ENCODE measurements around the gene ZNF594. TPM values are rescaled to one million over a fixed set of nuclear protein-coding genes. Genes with fewer than 3 reads are reported as not detected.
"Not testable (repeated sequence)": the region's sequence is repeated elsewhere in the genome, so short reads cannot be mapped to it uniquely, and the experiment has no call there.

Gene ZNF594
- total RNA-seq, 1 experiment from 2014 or later = 1.9 TPM

- TF ChIP-seq, protein P1, sequence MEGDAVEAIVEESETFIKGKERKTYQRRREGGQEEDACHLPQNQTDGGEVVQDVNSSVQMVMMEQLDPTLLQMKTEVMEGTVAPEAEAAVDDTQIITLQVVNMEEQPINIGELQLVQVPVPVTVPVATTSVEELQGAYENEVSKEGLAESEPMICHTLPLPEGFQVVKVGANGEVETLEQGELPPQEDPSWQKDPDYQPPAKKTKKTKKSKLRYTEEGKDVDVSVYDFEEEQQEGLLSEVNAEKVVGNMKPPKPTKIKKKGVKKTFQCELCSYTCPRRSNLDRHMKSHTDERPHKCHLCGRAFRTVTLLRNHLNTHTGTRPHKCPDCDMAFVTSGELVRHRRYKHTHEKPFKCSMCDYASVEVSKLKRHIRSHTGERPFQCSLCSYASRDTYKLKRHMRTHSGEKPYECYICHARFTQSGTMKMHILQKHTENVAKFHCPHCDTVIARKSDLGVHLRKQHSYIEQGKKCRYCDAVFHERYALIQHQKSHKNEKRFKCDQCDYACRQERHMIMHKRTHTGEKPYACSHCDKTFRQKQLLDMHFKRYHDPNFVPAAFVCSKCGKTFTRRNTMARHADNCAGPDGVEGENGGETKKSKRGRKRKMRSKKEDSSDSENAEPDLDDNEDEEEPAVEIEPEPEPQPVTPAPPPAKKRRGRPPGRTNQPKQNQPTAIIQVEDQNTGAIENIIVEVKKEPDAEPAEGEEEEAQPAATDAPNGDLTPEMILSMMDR (IDR thresholded peaks at IDR 0.05; ENCODE audit: unreplicated experiment) = no peak
- H3K27me3 Mint-ChIP-seq (ENCODE audit: insufficient read depth, unreplicated experiment) = no peaks in the 10 kb centered on the region
- no peaks in the 10 kb centered on the region for H3K36me3 Mint-ChIP-seq (ENCODE audit: insufficient read depth, unreplicated experiment)
- ChIA-PET POLR2A (no interaction called here), CTCF (no interaction called here)
- H3K4me3 Mint-ChIP-seq (ENCODE audit: unreplicated experiment) = no peak overlapping the region
- BruUV-seq (replicated peaks) = no TSS peak
- no peaks in the 10 kb centered on the region for H3K9me3 Mint-ChIP-seq (ENCODE audit: unreplicated experiment)
- intact Hi-C loops (cut with micrococcal nuclease) = no loop called here
- H3K27ac Mint-ChIP-seq (ENCODE audit: low read depth, unreplicated experiment) = no peak overlapping the region
- no peak for DNase-seq (ENCODE audit: unreplicated experiment)
- H3K4me1 Mint-ChIP-seq (ENCODE audit: insufficient read depth, unreplicated experiment) = no peaks in the 10 kb centered on the region
Measured at GRCh38 chr17:5138616-5139457, 52.8 kb downstream of the ZNF594 start.

- intact Hi-C loops (cut with micrococcal nuclease); H3K27ac Mint-ChIP-seq (ENCODE audit: low read depth, unreplicated experiment); POLR2A ChIA-PET; BruUV-seq (replicated peaks); H3K36me3 Mint-ChIP-seq (ENCODE audit: insufficient read depth, unreplicated experiment); CTCF ChIA-PET; DNase-seq (ENCODE audit: unreplicated experiment); H3K9me3 Mint-ChIP-seq (ENCODE audit: unreplicated experiment); H3K4me3 Mint-ChIP-seq (ENCODE audit: unreplicated experiment); H3K27me3 Mint-ChIP-seq (ENCODE audit: insufficient read depth, unreplicated experiment); H3K4me1 Mint-ChIP-seq (ENCODE audit: insufficient read depth, unreplicated experiment): not testable (repeated sequence)
Measured at GRCh38 chr17:5138198-5138544, 53.5 kb downstream of the ZNF594 start.

GRCh38 chr17:5137511-5138197 lies 54.0 kb downstream of the ZNF594 start:
- CTCF ChIA-PET; H3K4me1 Mint-ChIP-seq (ENCODE audit: insufficient read depth, unreplicated experiment); DNase-seq (ENCODE audit: unreplicated experiment); H3K9me3 Mint-ChIP-seq (ENCODE audit: unreplicated experiment); H3K4me3 Mint-ChIP-seq (ENCODE audit: unreplicated experiment); H3K36me3 Mint-ChIP-seq (ENCODE audit: insufficient read depth, unreplicated experiment); intact Hi-C loops (cut with micrococcal nuclease); H3K27me3 Mint-ChIP-seq (ENCODE audit: insufficient read depth, unreplicated experiment); BruUV-seq (replicated peaks); POLR2A ChIA-PET; H3K27ac Mint-ChIP-seq (ENCODE audit: low read depth, unreplicated experiment): not testable (repeated sequence)

DNA sequence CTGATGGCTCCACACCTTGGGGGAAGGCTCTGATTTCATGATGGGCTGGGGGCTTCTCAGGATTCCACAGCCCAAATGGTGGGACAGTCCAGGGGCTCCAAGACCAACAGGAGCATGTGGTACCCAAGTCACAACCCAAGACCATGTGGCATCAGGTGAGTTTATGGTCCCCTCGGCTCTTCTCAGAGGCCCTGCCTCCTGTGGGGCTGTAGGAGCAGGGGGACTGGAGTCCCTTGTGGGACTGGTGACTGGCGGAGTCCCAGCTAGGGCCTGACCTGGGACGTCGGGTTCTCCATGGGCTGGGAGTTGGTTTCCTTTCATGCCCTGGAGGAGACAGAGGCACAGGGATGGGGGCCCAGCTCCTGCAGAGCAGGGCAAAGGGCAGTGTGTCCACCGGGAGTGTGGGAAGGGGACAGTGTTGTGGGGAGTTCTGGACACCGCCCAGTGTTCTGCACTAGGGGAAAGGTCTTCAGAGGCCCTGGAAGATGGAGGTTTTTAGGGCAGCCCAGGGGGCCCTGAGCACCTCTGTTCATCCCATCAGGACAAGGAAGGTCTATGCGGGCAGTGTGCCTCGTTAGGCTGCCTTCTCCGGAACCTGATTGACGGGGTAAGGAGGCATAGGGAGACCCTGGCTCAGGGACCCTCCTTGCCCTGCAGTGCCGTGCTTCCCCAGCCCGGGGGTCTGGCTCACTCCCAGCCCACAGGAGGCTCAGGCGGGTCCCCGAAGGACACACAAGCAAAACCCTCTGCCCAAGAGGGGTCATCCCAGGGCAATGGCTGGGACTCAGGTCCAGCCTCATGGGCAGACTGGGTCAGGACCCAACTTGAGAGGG lies 54.9 kb downstream of the ZNF594 start:
- intact Hi-C loops (cut with micrococcal nuclease); H3K27me3 Mint-ChIP-seq (ENCODE audit: insufficient read depth, unreplicated experiment); CTCF ChIA-PET; H3K4me3 Mint-ChIP-seq (ENCODE audit: unreplicated experiment); BruUV-seq (replicated peaks); DNase-seq (ENCODE audit: unreplicated experiment); POLR2A ChIA-PET; H3K36me3 Mint-ChIP-seq (ENCODE audit: insufficient read depth, unreplicated experiment); H3K9me3 Mint-ChIP-seq (ENCODE audit: unreplicated experiment); H3K4me1 Mint-ChIP-seq (ENCODE audit: insufficient read depth, unreplicated experiment); H3K27ac Mint-ChIP-seq (ENCODE audit: low read depth, unreplicated experiment): not testable (repeated sequence)

GRCh38 chr17:5135726-5136579 lies 55.7 kb downstream of the ZNF594 start:
- ChIA-PET POLR2A (no interaction called here), CTCF (no interaction called here)
- H3K9me3 Mint-ChIP-seq (ENCODE audit: unreplicated experiment) = no peaks in the 10 kb centered on the region
- no peak overlapping the region for H3K27ac Mint-ChIP-seq (ENCODE audit: low read depth, unreplicated experiment)
- BruUV-seq (replicated peaks) = no TSS peak
- no peak for DNase-seq (ENCODE audit: unreplicated experiment)
- no peaks in the 10 kb centered on the region for H3K36me3 Mint-ChIP-seq (ENCODE audit: insufficient read depth, unreplicated experiment)
- TF ChIP-seq, protein P1 (IDR thresholded peaks at IDR 0.05; ENCODE audit: unreplicated experiment) = no peak
- intact Hi-C loops (cut with micrococcal nuclease) = no loop called here
- no peaks in the 10 kb centered on the region for H3K4me1 Mint-ChIP-seq (ENCODE audit: insufficient read depth, unreplicated experiment)
- no peak overlapping the region for H3K4me3 Mint-ChIP-seq (ENCODE audit: unreplicated experiment)
- no peaks in the 10 kb centered on the region for H3K27me3 Mint-ChIP-seq (ENCODE audit: insufficient read depth, unreplicated experiment)

DNA sequence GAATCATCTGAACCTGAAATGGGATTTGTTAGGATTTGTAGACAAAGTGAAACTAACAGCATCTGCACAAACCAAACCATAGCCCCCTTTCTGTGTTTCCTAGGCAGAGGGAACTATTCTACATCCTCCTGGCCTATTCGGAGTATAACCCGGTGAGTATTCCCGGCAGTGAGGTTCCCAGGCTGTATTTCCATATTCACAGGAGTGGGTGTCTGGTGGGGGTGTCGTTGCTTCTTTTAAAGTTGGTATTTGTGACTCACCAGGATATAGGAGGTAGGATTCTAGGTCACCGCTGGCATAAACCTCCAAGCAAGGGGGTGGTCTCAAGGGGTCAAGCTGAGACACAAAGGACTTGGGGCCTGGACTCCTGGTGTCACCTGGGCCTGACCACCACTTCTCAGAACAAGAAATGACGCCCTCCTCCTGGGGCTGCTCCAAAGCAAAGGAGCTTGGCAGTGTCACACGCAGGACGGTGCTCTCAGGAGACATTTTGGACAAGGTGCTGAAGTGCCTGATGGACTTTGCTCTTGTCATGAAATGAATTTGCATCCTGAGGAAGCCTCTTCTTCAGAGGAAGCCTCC lies 56.4 kb downstream of the ZNF594 start:
- intact Hi-C loops (cut with micrococcal nuclease); POLR2A ChIA-PET; H3K4me3 Mint-ChIP-seq (ENCODE audit: unreplicated experiment); H3K4me1 Mint-ChIP-seq (ENCODE audit: insufficient read depth, unreplicated experiment); DNase-seq (ENCODE audit: unreplicated experiment); H3K27ac Mint-ChIP-seq (ENCODE audit: low read depth, unreplicated experiment); H3K27me3 Mint-ChIP-seq (ENCODE audit: insufficient read depth, unreplicated experiment); CTCF ChIA-PET; H3K36me3 Mint-ChIP-seq (ENCODE audit: insufficient read depth, unreplicated experiment); H3K9me3 Mint-ChIP-seq (ENCODE audit: unreplicated experiment); BruUV-seq (replicated peaks): not testable (repeated sequence)

DNA sequence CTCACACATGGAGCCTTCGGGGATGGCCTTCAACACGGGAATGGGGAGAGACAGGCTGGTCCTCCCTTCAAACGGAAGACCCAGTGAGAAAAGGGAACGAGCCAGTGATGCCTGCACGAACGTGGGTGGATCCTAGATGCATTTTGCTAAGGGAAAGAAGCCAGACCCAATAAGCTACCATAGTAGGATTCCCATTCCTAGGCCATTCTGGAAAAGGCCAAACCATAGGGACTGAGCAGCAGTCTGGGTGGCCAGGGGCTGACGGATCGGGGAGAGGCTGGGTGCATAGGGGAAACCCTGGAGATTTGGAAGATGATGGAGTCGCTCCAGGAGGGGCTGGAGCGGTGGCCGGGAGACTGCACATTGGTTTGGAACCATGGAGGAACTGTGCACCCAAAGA lies 57.1 kb downstream of the ZNF594 start:
- BruUV-seq (replicated peaks); H3K4me1 Mint-ChIP-seq (ENCODE audit: insufficient read depth, unreplicated experiment); H3K9me3 Mint-ChIP-seq (ENCODE audit: unreplicated experiment); DNase-seq (ENCODE audit: unreplicated experiment); CTCF ChIA-PET; POLR2A ChIA-PET; intact Hi-C loops (cut with micrococcal nuclease); H3K36me3 Mint-ChIP-seq (ENCODE audit: insufficient read depth, unreplicated experiment); H3K4me3 Mint-ChIP-seq (ENCODE audit: unreplicated experiment); H3K27me3 Mint-ChIP-seq (ENCODE audit: insufficient read depth, unreplicated experiment); H3K27ac Mint-ChIP-seq (ENCODE audit: low read depth, unreplicated experiment): not testable (repeated sequence)

All from MCF 10A (cell line).